GM10266 (cell line): Measurements from ENCODE around the gene ARHGEF17.

ENCODE experiments used
- DNase-seq: peaks from one replicate; pipeline ENCODE4 v3.0.0; 2012; ENCODE audit errors: extremely low spot score
- TF ChIP-seq, protein P1 (sequence below): IDR thresholded peaks from 2 replicates; pipeline ENCODE4 v1.5.1; 2012; ENCODE audit warnings: mild to moderate bottlenecking, low read depth; ENCODE audit not compliant: control insufficient read depth, insufficient read depth; ENCODE audit errors: missing control alignments

The ARHGEF17 gene

DNA sequence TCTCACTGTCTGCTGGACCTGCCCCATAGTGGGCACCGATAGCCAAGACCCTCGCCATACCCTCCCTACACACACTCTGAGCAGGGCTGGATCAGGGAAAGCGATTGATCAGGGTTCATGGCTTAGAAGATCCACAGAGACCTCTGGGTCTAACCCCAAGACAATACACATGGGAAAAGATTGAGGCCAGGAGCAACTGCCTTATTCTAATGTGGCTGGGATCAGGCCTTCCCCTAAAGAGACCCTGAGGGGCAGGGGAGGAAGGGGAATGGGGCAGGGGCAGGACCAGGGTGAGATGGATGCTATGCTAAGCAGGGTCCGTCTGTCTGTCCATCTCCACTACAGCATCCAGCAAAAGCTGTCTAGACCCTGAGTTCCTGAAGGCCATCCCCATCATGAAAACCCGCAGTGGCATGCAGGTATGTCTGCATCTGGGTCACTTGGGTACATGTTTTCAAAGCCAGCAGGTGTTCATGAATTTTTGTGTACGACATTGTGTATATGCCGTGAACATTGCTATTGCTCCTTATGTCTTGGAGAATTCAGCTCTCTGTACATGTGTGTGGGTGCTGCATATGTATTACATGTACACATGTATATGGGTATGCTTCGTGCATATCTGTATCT lies 52.8 kb downstream of the ARHGEF17 start:
- no peak for DNase-seq
- TF ChIP-seq, protein P1, sequence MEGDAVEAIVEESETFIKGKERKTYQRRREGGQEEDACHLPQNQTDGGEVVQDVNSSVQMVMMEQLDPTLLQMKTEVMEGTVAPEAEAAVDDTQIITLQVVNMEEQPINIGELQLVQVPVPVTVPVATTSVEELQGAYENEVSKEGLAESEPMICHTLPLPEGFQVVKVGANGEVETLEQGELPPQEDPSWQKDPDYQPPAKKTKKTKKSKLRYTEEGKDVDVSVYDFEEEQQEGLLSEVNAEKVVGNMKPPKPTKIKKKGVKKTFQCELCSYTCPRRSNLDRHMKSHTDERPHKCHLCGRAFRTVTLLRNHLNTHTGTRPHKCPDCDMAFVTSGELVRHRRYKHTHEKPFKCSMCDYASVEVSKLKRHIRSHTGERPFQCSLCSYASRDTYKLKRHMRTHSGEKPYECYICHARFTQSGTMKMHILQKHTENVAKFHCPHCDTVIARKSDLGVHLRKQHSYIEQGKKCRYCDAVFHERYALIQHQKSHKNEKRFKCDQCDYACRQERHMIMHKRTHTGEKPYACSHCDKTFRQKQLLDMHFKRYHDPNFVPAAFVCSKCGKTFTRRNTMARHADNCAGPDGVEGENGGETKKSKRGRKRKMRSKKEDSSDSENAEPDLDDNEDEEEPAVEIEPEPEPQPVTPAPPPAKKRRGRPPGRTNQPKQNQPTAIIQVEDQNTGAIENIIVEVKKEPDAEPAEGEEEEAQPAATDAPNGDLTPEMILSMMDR: no peak

DNA sequence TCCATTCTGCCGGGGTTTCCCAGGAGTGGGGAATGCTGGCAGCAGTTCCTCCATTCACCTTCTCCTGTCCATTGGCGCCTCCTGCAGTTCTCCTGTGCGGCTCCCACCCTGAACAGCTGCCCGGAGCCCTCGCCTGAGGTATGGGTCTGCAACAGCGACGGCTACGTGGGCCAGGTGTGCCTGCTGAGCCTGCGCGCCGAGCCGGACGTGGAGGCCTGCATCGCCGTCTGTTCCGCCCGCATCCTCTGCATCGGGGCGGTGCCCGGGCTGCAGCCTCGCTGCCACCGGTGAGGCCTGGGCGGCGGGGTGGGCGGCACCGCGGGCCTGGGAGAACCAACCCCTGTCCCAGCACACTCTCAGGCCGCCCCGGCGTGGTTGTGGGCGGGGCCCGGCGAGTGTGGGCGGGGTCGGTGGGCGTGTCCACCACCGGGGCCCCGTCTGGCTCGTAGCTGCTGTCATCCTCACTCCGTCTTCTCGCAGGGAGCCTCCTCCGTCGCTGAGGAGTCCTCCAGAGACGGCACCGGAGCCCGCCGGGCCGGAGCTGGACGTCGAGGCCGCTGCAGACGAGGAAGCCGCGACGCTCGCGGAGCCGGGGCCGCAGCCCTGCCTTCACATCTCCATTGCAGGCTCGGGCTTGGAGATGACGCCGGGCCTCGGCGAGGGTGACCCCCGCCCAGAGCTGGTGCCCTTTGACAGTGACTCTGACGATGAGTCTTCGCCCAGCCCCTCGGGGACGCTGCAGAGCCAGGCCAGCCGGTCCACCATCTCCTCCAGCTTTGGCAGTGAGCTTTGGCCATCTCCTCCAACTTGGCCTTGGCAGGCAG lies 54.1 kb downstream of the ARHGEF17 start:
- DNase-seq: no peak
- TF ChIP-seq, protein P1: no peak

DNA sequence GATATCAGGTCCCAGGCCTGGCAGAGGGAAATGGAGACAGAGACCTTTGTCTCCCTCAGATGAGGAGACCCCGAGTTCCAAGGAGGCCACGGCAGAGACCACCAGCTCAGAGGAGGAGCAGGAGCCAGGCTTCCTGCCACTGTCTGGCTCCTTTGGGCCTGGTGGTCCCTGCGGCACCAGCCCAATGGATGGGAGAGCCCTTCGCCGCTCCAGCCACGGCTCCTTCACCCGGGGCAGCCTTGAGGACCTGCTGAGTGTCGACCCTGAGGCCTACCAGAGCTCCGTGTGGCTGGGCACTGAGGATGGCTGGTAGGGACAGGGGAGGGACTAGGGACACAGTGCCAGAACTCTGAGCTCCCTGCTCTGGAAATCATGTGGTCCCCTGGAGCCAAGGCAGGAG lies 55.1 kb downstream of the ARHGEF17 start:
- no peak for DNase-seq
- TF ChIP-seq, protein P1: no peak

DNA sequence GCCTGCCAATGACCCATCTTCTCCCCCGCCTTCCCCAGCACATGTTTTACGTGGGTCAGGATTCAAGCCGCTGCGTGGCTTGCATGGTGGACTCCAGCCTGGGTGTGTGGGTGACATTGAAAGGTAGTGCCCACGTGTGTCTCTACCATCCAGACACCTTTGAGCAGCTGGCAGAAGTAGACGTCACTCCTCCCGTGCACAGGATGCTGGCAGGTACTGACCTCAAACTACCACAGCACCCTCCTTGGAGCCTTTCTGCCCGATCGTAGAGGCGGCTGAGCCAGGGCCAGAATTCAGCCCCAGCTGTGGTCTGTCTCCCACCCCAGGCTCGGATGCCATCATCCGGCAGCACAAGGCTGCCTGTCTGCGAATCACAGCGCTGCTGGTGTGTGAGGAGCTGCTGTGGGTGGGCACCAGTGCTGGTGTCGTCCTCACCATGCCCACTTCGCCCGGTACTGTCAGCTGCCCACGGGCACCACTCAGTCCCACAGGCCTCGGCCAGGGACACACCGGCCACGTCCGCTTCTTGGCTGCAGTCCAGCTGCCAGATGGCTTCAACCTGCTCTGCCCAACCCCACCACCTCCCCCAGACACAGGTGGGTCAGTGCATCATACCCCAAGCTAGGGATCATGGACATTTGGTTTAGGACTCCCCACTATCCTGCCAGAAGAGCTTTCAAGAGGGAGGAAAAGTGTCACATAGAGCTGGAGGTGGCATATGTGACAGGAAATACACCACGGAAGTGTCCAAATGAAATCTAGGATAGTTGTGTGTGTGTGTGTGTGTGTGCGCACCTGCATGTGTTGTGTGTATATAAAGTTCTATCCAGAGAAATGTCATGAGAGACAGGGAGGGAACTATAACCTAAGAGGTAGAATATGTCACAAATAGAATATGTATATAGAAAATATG lies 57.5 kb downstream of the ARHGEF17 start:
- TF ChIP-seq, protein P1: no peak
- DNase-seq: no peak

DNA sequence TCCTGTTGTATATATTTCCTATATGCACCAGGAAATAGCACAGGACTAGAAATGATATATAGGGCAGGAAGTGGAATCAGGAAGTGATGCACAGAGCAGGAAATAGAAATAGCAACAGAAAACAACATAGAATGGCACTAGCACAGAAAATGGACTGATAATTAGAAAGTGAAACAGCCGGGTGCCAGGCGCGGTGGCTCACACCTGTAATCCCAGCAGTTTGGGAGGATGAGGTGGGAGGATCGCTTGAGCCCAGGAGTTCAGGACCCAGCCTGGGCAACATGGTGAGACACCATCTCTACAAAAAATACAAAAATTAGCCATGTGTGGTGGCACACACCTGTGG lies 58.2 kb downstream of the ARHGEF17 start:
- TF ChIP-seq, protein P1: no peak
- DNase-seq: no peak

DNA sequence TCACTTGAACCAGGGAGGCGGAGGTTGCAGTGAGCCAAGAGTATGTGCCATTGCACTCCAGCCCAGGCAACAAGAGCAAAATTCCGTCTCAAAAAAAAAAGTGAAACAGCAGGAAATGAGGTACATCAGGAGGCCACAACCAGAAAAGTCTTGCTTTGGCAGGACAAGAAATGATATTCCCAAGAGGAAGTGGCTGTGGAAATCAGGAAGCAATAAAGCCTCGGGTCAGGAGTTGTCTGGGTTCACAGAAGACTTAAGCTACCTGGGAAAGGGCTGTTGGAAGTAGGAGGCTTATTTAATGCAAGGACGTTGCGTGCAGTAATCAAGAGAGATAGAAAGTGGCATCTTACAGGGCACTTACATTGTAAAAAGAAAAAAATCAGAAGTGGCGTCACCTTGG lies 58.9 kb downstream of the ARHGEF17 start:
- TF ChIP-seq, protein P1: no peak
- no peak for DNase-seq

DNA sequence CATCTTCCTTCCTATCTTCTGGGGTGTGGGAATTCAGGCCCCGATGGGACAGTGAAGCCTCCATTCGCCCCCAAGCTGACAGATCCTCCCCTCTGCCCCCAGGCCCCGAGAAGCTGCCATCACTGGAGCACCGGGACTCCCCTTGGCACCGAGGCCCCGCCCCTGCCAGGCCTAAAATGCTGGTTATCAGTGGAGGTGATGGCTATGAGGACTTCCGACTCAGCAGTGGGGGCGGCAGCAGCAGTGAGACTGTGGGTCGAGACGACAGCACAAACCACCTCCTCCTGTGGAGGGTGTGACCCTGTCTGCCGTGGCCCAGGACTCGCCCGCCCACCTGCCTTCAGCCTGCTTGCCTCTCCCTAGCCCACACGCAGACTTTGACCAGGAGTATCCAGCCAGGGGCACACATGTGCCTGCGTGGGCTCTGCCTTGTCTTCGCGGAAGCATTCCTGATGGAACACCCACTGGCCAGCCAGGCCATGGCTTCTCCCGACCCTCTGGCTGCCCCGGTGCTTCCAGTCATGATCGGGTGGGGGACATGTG lies 59.5 kb downstream of the ARHGEF17 start:
- no peak for DNase-seq
- TF ChIP-seq, protein P1: no peak
